GM12878 (cell line): ENCODE results near the gene CAPN9. TPM values are rescaled to one million over a fixed set of nuclear protein-coding genes. Genes with fewer than 3 reads are reported as not detected.

Experiments used
- ATAC-seq: fragments of 200-7000 bp; cut with Tn5 transposase; 3 replicates; pipeline ENCODE4 v1.9.1; 2020; ENCODE audit warnings: mild to moderate bottlenecking, moderate library complexity
- BruUV-seq: library from RNA; stranded (reverse); fragments of 400-500 nt; replicated peaks from 2 replicates; lab custom pipeline; 2021; lab: Mats Ljungman, UMichigan
- CTCF ChIA-PET: fragments of 300-600 bp; sonication (Branson Sonifier 250); formaldehyde crosslinking; extraction: SDS; loops from one replicate; lab custom pipeline; 2021; ENCODE audit warnings: inconsistent platforms; lab: Yijun Ruan, JAX
- POLR2A ChIA-PET: fragments of 350-600 bp; formaldehyde crosslinking; extraction: SDS; loops from one replicate; lab custom pipeline; 2021; ENCODE audit warnings: inconsistent platforms; lab: Charles Lee
- RAD21 ChIA-PET: fragments of 300-600 bp; sonication (Branson Sonifier 250); formaldehyde crosslinking; loops from one replicate; lab custom pipeline; 2023; ENCODE audit warnings: antibody characterized with exemption; ENCODE audit not compliant: unreplicated experiment; lab: Charles Lee
- SMC1A ChIA-PET: fragments of 300-600 bp; sonication (Branson Sonifier 250); formaldehyde crosslinking; loops from one replicate; lab custom pipeline; 2023; ENCODE audit not compliant: unreplicated experiment, uncharacterized antibody; lab: Charles Lee
- DNase-seq: peaks from one replicate; pipeline ENCODE4 v3.0.0-alpha.2; 2011; ENCODE audit warnings: low read depth, low spot score
- FAIRE-seq: peaks from 3 replicates; lab custom pipeline; 2011; peaks lifted over from hg19 to GRCh38; lab: Jason Lieb, UNC
- H2AFZ ChIP-seq: 2 replicates; pipeline ENCODE4 v1.6.0; 2011; ENCODE audit warnings: low read depth, low read length, control low read depth; ENCODE audit not compliant: control insufficient read depth
- H3K27ac ChIP-seq: 2 replicates; pipeline ENCODE4 v1.5.1; 2011; ENCODE audit warnings: control low read depth; ENCODE audit not compliant: control insufficient read depth, insufficient read depth
- H3K27me3 ChIP-seq, 2 experiments: replicated peaks in 1 of 2; 2 replicates each; pipeline versions ENCODE4 v1.6.0 to v1.6.1; 2011; ENCODE audit warnings: low read length in 1 of 2; ENCODE audit not compliant: control insufficient read depth in 2 of 2, insufficient read depth in 2 of 2
- H3K36me3 ChIP-seq, 2 experiments: 2 replicates each; pipeline ENCODE4 v1.5.1; 2011; ENCODE audit warnings: low read length in 1 of 2; ENCODE audit not compliant: control insufficient read depth in 2 of 2, insufficient read depth in 2 of 2
- H3K4me1 ChIP-seq: 2 replicates; pipeline ENCODE4 v1.6.1; 2011; ENCODE audit warnings: mild to moderate bottlenecking, low read length, moderate library complexity, mixed read lengths; ENCODE audit not compliant: control insufficient read depth, insufficient read depth
- H3K4me2 ChIP-seq: 2 replicates; pipeline ENCODE4 v1.6.0; 2011; ENCODE audit warnings: control low read depth; ENCODE audit not compliant: control insufficient read depth, insufficient read depth
- H3K4me3 ChIP-seq: fragments of 200-600 bp; sonication (generic); 2 replicates; pipeline ENCODE4 v1.5.1; 2016
- H3K79me2 ChIP-seq: 2 replicates; pipeline ENCODE4 v1.6.0; 2011; ENCODE audit warnings: low read length; ENCODE audit not compliant: control insufficient read depth, insufficient read depth
- H3K9ac ChIP-seq: 2 replicates; pipeline ENCODE4 v1.8.0; 2011; ENCODE audit warnings: low read length, control low read depth, mixed read lengths; ENCODE audit not compliant: control insufficient read depth, insufficient read depth
- H3K9me3 ChIP-seq: replicated peaks from 3 replicates; pipeline ENCODE4 v1.5.1; 2011; ENCODE audit warnings: mild to moderate bottlenecking, low read length; ENCODE audit not compliant: control insufficient read depth, insufficient read depth
- H4K20me1 ChIP-seq: 2 replicates; pipeline ENCODE4 v1.6.0; 2011; ENCODE audit not compliant: control insufficient read depth, insufficient read depth
- BRCA1 ChIP-seq: IDR thresholded peaks from 2 replicates; pipeline ENCODE4 v1.6.1; 2011; ENCODE audit warnings: low read depth, low read length, improper control_type of control experiment
- CBX3 ChIP-seq: fragments of 200-600 bp; sonication (generic); IDR thresholded peaks from 2 replicates; pipeline ENCODE4 v1.6.1; 2016; ENCODE audit warnings: low read depth, borderline replicate concordance
- CREB1 ChIP-seq: IDR thresholded peaks from 2 replicates; pipeline ENCODE4 v1.6.1; 2012; ENCODE audit warnings: low read depth, mild to moderate bottlenecking, inconsistent platforms
- EGR1 ChIP-seq, 2 experiments: IDR thresholded peaks; 1 replicate in 1 of 2; 2 replicates in 1 of 2; pipeline ENCODE4 v1.6.1; 2011 to 2012; ENCODE audit warnings: low read depth in 2 of 2, low read length in 2 of 2, borderline replicate concordance in 1 of 2, mild to moderate bottlenecking in 1 of 2, moderate library complexity in 1 of 2
- NBN ChIP-seq: fragments of 450-650 bp; IDR thresholded peaks from 2 replicates; pipeline ENCODE4 v1.6.1; 2016
- PAX5 ChIP-seq: IDR thresholded peaks from 2 replicates; pipeline ENCODE4 v1.6.1; 2011; ENCODE audit warnings: low read depth, low read length, borderline replicate concordance
- POLR2A ChIP-seq: IDR thresholded peaks from 2 replicates; pipeline ENCODE4 v1.6.1; 2011; ENCODE audit warnings: low read depth, mild to moderate bottlenecking, low read length
- TARDBP ChIP-seq: IDR thresholded peaks from 2 replicates; pipeline ENCODE4 v1.6.1; 2016; ENCODE audit warnings: borderline replicate concordance
- WGBS: methylation state at CpG from one replicate; pipeline ENCODE4 v1.1.6; 2016; ENCODE audit warnings: low lambda C conversion rate; ENCODE audit not compliant: insufficient replicate concordance, insufficient coverage; ENCODE audit errors: missing lambda C conversion rate; 5-methylcytosine and 5-hydroxymethylcytosine counted together
- in situ Hi-C: fragments of 300-500 bp; cut with MboI; formaldehyde crosslinking; loops from 9 replicates; pipeline ENCODE4 v1.14.3; 2018; ENCODE audit warnings: mixed read lengths
- intact Hi-C: fragments of 100-400 bp; cut with micrococcal nuclease; formaldehyde crosslinking; loops from one replicate; pipeline ENCODE4 v1.14.2; 2022; ENCODE audit not compliant: unreplicated experiment
- polyA plus RNA-seq, 11 experiments: library from polyadenylated mRNA; depleted of rRNA in 4 of 11; unstranded in 6 of 11; stranded (reverse) in 5 of 11; fragments of >200 nt; fragmentation: Nextera tagmentation in 4 of 11; fragmentation: Illumina TruSeq in 1 of 11; extraction: Ambion mirVana in 4 of 11; extraction: Trizol in 1 of 11; gene quantifications; 1 replicate in 1 of 11; 2 replicates in 10 of 11; pipeline versions ENCODE4 v1.2.1 to v1.2.3, GENCODE V29; 2011 to 2016; ENCODE audit warnings: inconsistent platforms in 2 of 11, missing spikeins in 2 of 11, low read depth in 1 of 11
- total RNA-seq, 4 experiments: library from RNA; depleted of rRNA in 3 of 4; stranded (reverse); fragments of >200 nt in 3 of 4; fragmentation: Illumina TruSeq in 1 of 4; extraction: Trizol in 1 of 4; gene quantifications; 2 replicates each; pipeline versions ENCODE4 v1.2.1 to v1.2.3, GENCODE V29; 2013 to 2021
- TF ChIP-seq, protein P1 (sequence below): fragments of 150-350 bp; IDR thresholded peaks from 2 replicates; pipeline ENCODE4 v1.6.1; 2016; ENCODE audit warnings: low read depth, low read length
- TF ChIP-seq, protein P2 (sequence below): fragments of 450-650 bp; IDR thresholded peaks from 2 replicates; pipeline ENCODE4 v1.6.1; 2017; ENCODE audit warnings: mild to moderate bottlenecking, moderate library complexity
- TF ChIP-seq, protein P3 (sequence below): fragments of 450-650 bp; IDR thresholded peaks from 2 replicates; pipeline ENCODE4 v1.6.1; 2017; ENCODE audit warnings: mild to moderate bottlenecking, low read depth, inconsistent platforms; ENCODE audit not compliant: poor library complexity, severe bottlenecking
- TF ChIP-seq, protein P4 (sequence below): fragments of 450-650 bp; IDR thresholded peaks from 2 replicates; pipeline ENCODE4 v1.6.1; 2018; ENCODE audit warnings: mild to moderate bottlenecking, low read depth, moderate library complexity; ENCODE audit not compliant: partially characterized antibody

CAPN9 gene
- total and polyA plus RNA-seq, 10 of the 15 experiments (the other 5 are each of a cell fraction or from before 2014, with no cell fraction given), result not detected

- no peaks in the 10 kb centered on the region for H4K20me1 ChIP-seq
- no peak overlapping the region for H2AFZ ChIP-seq
- no peak overlapping the region for H3K27ac ChIP-seq
- ChIA-PET POLR2A (no interaction called here), SMC1A (no interaction called here), CTCF (interaction anchor here (0.7 kb wide), 1 partner anchor 779 kb away, joined by 3 read pairs; no protein-coding TSS in a partner anchor), RAD21 (no interaction called here)
- H3K36me3 ChIP-seq, result no peaks in the 10 kb centered on the region
- no peak for DNase-seq
- H3K4me1 ChIP-seq, result no peaks in the 10 kb centered on the region
- intact Hi-C loops (no loop called here), in situ Hi-C loops (no loop called here)
- H3K9ac ChIP-seq, result no peak overlapping the region
- no peak overlapping the region for H3K4me3 ChIP-seq
- H3K79me2 ChIP-seq, result no peaks in the 10 kb centered on the region
- FAIRE-seq, result no peak
- H3K4me2 ChIP-seq, result no peak overlapping the region
- no TSS peak for BruUV-seq
- ATAC-seq, result no peak
- WGBS, result 0% methylated on average over 3 of the region's 3 CpGs
- no peaks in the 10 kb centered on the region for H3K9me3 ChIP-seq
- H3K27me3 ChIP-seq, result peaks cover 0 to 2% of the 10 kb centered on the region in 2 experiments; a peak in 1 of 4 replicates
- TF ChIP-seq POLR2A, result no peak
- TF ChIP-seq, protein P1, sequence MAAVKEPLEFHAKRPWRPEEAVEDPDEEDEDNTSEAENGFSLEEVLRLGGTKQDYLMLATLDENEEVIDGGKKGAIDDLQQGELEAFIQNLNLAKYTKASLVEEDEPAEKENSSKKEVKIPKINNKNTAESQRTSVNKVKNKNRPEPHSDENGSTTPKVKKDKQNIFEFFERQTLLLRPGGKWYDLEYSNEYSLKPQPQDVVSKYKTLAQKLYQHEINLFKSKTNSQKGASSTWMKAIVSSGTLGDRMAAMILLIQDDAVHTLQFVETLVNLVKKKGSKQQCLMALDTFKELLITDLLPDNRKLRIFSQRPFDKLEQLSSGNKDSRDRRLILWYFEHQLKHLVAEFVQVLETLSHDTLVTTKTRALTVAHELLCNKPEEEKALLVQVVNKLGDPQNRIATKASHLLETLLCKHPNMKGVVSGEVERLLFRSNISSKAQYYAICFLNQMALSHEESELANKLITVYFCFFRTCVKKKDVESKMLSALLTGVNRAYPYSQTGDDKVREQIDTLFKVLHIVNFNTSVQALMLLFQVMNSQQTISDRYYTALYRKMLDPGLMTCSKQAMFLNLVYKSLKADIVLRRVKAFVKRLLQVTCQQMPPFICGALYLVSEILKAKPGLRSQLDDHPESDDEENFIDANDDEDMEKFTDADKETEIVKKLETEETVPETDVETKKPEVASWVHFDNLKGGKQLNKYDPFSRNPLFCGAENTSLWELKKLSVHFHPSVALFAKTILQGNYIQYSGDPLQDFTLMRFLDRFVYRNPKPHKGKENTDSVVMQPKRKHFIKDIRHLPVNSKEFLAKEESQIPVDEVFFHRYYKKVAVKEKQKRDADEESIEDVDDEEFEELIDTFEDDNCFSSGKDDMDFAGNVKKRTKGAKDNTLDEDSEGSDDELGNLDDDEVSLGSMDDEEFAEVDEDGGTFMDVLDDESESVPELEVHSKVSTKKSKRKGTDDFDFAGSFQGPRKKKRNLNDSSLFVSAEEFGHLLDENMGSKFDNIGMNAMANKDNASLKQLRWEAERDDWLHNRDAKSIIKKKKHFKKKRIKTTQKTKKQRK, result no peak
- TF ChIP-seq NBN, result no peak
- TF ChIP-seq, protein P2, sequence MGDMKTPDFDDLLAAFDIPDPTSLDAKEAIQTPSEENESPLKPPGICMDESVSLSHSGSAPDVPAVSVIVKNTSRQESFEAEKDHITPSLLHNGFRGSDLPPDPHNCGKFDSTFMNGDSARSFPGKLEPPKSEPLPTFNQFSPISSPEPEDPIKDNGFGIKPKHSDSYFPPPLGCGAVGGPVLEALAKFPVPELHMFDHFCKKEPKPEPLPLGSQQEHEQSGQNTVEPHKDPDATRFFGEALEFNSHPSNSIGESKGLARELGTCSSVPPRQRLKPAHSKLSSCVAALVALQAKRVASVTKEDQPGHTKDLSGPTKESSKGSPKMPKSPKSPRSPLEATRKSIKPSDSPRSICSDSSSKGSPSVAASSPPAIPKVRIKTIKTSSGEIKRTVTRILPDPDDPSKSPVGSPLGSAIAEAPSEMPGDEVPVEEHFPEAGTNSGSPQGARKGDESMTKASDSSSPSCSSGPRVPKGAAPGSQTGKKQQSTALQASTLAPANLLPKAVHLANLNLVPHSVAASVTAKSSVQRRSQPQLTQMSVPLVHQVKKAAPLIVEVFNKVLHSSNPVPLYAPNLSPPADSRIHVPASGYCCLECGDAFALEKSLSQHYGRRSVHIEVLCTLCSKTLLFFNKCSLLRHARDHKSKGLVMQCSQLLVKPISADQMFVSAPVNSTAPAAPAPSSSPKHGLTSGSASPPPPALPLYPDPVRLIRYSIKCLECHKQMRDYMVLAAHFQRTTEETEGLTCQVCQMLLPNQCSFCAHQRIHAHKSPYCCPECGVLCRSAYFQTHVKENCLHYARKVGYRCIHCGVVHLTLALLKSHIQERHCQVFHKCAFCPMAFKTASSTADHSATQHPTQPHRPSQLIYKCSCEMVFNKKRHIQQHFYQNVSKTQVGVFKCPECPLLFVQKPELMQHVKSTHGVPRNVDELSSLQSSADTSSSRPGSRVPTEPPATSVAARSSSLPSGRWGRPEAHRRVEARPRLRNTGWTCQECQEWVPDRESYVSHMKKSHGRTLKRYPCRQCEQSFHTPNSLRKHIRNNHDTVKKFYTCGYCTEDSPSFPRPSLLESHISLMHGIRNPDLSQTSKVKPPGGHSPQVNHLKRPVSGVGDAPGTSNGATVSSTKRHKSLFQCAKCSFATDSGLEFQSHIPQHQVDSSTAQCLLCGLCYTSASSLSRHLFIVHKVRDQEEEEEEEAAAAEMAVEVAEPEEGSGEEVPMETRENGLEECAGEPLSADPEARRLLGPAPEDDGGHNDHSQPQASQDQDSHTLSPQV, result no peak
- TF ChIP-seq, protein P3, sequence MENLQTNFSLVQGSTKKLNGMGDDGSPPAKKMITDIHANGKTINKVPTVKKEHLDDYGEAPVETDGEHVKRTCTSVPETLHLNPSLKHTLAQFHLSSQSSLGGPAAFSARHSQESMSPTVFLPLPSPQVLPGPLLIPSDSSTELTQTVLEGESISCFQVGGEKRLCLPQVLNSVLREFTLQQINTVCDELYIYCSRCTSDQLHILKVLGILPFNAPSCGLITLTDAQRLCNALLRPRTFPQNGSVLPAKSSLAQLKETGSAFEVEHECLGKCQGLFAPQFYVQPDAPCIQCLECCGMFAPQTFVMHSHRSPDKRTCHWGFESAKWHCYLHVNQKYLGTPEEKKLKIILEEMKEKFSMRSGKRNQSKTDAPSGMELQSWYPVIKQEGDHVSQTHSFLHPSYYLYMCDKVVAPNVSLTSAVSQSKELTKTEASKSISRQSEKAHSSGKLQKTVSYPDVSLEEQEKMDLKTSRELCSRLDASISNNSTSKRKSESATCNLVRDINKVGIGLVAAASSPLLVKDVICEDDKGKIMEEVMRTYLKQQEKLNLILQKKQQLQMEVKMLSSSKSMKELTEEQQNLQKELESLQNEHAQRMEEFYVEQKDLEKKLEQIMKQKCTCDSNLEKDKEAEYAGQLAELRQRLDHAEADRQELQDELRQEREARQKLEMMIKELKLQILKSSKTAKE, result no peak
- TF ChIP-seq CBX3, result no peak
- TF ChIP-seq TARDBP, result no peak
- TF ChIP-seq BRCA1, result no peak
- no peak for TF ChIP-seq CREB1
- TF ChIP-seq EGR1 (IDR thresholded peaks at IDR 0.05; ENCODE audit: borderline replicate concordance in 1 of 2, low read depth in 2 of 2, low read length in 2 of 2), result no peak
- no peak for TF ChIP-seq PAX5
- TF ChIP-seq, protein P4, sequence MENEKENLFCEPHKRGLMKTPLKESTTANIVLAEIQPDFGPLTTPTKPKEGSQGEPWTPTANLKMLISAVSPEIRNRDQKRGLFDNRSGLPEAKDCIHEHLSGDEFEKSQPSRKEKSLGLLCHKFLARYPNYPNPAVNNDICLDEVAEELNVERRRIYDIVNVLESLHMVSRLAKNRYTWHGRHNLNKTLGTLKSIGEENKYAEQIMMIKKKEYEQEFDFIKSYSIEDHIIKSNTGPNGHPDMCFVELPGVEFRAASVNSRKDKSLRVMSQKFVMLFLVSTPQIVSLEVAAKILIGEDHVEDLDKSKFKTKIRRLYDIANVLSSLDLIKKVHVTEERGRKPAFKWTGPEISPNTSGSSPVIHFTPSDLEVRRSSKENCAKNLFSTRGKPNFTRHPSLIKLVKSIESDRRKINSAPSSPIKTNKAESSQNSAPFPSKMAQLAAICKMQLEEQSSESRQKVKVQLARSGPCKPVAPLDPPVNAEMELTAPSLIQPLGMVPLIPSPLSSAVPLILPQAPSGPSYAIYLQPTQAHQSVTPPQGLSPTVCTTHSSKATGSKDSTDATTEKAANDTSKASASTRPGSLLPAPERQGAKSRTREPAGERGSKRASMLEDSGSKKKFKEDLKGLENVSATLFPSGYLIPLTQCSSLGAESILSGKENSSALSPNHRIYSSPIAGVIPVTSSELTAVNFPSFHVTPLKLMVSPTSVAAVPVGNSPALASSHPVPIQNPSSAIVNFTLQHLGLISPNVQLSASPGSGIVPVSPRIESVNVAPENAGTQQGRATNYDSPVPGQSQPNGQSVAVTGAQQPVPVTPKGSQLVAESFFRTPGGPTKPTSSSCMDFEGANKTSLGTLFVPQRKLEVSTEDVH, result no peak
Observed at GRCh38 chr1:230823931-230824381, 76.8 kb downstream of the CAPN9 start.
